ENCODE data around the gene OTUD7B. TPM values are rescaled to one million over a fixed set of nuclear protein-coding genes. Genes with fewer than 3 reads are reported as not detected.
"Not testable (repeated sequence)": the region's sequence is repeated elsewhere in the genome, so short reads cannot be mapped to it uniquely, and the experiment has no call there.

Gene OTUD7B
- total RNA-seq, 2 donors from 2014 or later, result 21.4 to 48.7 TPM

- no peak overlapping the region for H3K27ac Mint-ChIP-seq
- no peak for ATAC-seq (replicated peaks)
- H3K27me3 Mint-ChIP-seq, result no peaks in the 10 kb centered on the region
- H3K9me3 Mint-ChIP-seq, result no peaks in the 10 kb centered on the region
- H3K4me1 Mint-ChIP-seq, result peaks cover 5% of the 10 kb centered on the region
- no peak overlapping the region for H3K4me3 Mint-ChIP-seq
- H3K36me3 Mint-ChIP-seq (ENCODE audit: low read depth), result peaks cover 93% of the 10 kb centered on the region
Observed at GRCh38 chr1:149949911-149950310, 60.6 kb downstream of the OTUD7B start.

- Mint-ChIP-seq H3K27me3 (no peaks in the 10 kb centered on the region), H3K4me3 (no peak overlapping the region), H3K27ac (no peak overlapping the region), H3K36me3 (ENCODE audit: low read depth) (peaks cover 68% of the 10 kb centered on the region), H3K4me1 (peaks cover 7% of the 10 kb centered on the region), H3K9me3 (no peaks in the 10 kb centered on the region)
- ATAC-seq (replicated peaks), result no peak
Observed at GRCh38 chr1:149945206-149945605, 65.3 kb downstream of the OTUD7B start.

- Mint-ChIP-seq H3K9me3 (no peaks in the 10 kb centered on the region), H3K36me3 (ENCODE audit: low read depth) (peaks cover 45% of the 10 kb centered on the region), H3K27ac (peak overlapping the region; percentile 68), H3K27me3 (no peaks in the 10 kb centered on the region), H3K4me3 (no peak overlapping the region), H3K4me1 (peaks cover 18% of the 10 kb centered on the region)
- no peak for ATAC-seq (replicated peaks)
Observed at GRCh38 chr1:149942885-149943284, 67.6 kb downstream of the OTUD7B start.

GRCh38 chr1:149942207-149942606 is 68.3 kb downstream of the OTUD7B start:
- no peaks in the 10 kb centered on the region for H3K9me3 Mint-ChIP-seq
- peaks cover 25% of the 10 kb centered on the region for H3K4me1 Mint-ChIP-seq
- no peak overlapping the region for H3K4me3 Mint-ChIP-seq
- ATAC-seq (replicated peaks), result no peak
- no peak overlapping the region for H3K27ac Mint-ChIP-seq
- H3K36me3 Mint-ChIP-seq (ENCODE audit: low read depth), result peaks cover 38% of the 10 kb centered on the region
- H3K27me3 Mint-ChIP-seq, result no peaks in the 10 kb centered on the region

- H3K27ac Mint-ChIP-seq, result peak overlapping the region; percentile 14
- peaks cover 27% of the 10 kb centered on the region for H3K4me1 Mint-ChIP-seq
- H3K9me3 Mint-ChIP-seq, result no peaks in the 10 kb centered on the region
- H3K4me3 Mint-ChIP-seq, result no peak overlapping the region
- no peaks in the 10 kb centered on the region for H3K27me3 Mint-ChIP-seq
- no peak for ATAC-seq (replicated peaks)
- peaks cover 20% of the 10 kb centered on the region for H3K36me3 Mint-ChIP-seq (ENCODE audit: low read depth)
Observed at GRCh38 chr1:149940427-149940826, 70.1 kb downstream of the OTUD7B start.

- not testable (repeated sequence) for H3K36me3 Mint-ChIP-seq (ENCODE audit: low read depth); H3K27me3 Mint-ChIP-seq; ATAC-seq (replicated peaks); H3K9me3 Mint-ChIP-seq
- H3K4me3 Mint-ChIP-seq, result peak overlapping the region; percentile 55
- peaks cover 26% of the 10 kb centered on the region for H3K4me1 Mint-ChIP-seq
- H3K27ac Mint-ChIP-seq, result peak overlapping the region; percentile 48
Observed at GRCh38 chr1:149938668-149939003, 71.9 kb downstream of the OTUD7B start.

- Mint-ChIP-seq H3K36me3 (ENCODE audit: low read depth) (no peaks in the 10 kb centered on the region), H3K27me3 (no peaks in the 10 kb centered on the region), H3K4me3 (peak overlapping the region; percentile 58), H3K9me3 (no peaks in the 10 kb centered on the region), H3K27ac (peak overlapping the region; percentile 70), H3K4me1 (peaks cover 19% of the 10 kb centered on the region)
- ATAC-seq (replicated peaks), result peak; percentile 31
Observed at GRCh38 chr1:149937759-149938158, 72.8 kb downstream of the OTUD7B start.

- H3K9me3 Mint-ChIP-seq, result no peaks in the 10 kb centered on the region
- H3K36me3 Mint-ChIP-seq (ENCODE audit: low read depth), result no peaks in the 10 kb centered on the region
- peak overlapping the region; percentile 58 for H3K4me3 Mint-ChIP-seq
- peaks cover 19% of the 10 kb centered on the region for H3K4me1 Mint-ChIP-seq
- peak; percentile 19 for ATAC-seq (replicated peaks)
- peak overlapping the region; percentile 70 for H3K27ac Mint-ChIP-seq
- H3K27me3 Mint-ChIP-seq, result no peaks in the 10 kb centered on the region
Observed at GRCh38 chr1:149936992-149937705, 73.4 kb downstream of the OTUD7B start.

- Mint-ChIP-seq H3K4me3 (peak within 1 kb of the TSS; percentile 58), H3K9me3 (no peaks in the 10 kb centered on the region), H3K27ac (peak within 1 kb of the TSS; percentile 70), H3K4me1 (peaks cover 26% of the 10 kb centered on the region), H3K36me3 (ENCODE audit: low read depth) (no peaks in the 10 kb centered on the region), H3K27me3 (peaks cover 5% of the 10 kb centered on the region)
- no peak for ATAC-seq (replicated peaks)
Observed at GRCh38 chr1:149936170-149936991, 74.1 kb downstream of the OTUD7B start, which contains the start of gene MTMR11. TSS of gene MTMR11 (minus strand) at chr1:149936879. CDS start at chr1:149936647, 232 bp downstream.

GRCh38 chr1:149934356-149934755 is 76.2 kb downstream of the OTUD7B start:
- ATAC-seq (replicated peaks), result no peak
- peak overlapping the region; percentile 23 for H3K27ac Mint-ChIP-seq
- H3K9me3 Mint-ChIP-seq, result no peaks in the 10 kb centered on the region
- H3K27me3 Mint-ChIP-seq, result peaks cover 8% of the 10 kb centered on the region
- H3K4me1 Mint-ChIP-seq, result peaks cover 30% of the 10 kb centered on the region
- no peak overlapping the region for H3K4me3 Mint-ChIP-seq
- no peaks in the 10 kb centered on the region for H3K36me3 Mint-ChIP-seq (ENCODE audit: low read depth)

GRCh38 chr1:149933208-149933607 is 77.3 kb downstream of the OTUD7B start:
- H3K36me3 Mint-ChIP-seq (ENCODE audit: low read depth), result no peaks in the 10 kb centered on the region
- H3K27ac Mint-ChIP-seq, result peak overlapping the region; percentile 23
- H3K4me3 Mint-ChIP-seq, result no peak overlapping the region
- ATAC-seq (replicated peaks), result no peak
- no peaks in the 10 kb centered on the region for H3K9me3 Mint-ChIP-seq
- H3K4me1 Mint-ChIP-seq, result peaks cover 33% of the 10 kb centered on the region
- H3K27me3 Mint-ChIP-seq, result peaks cover 8% of the 10 kb centered on the region

GRCh38 chr1:149932474-149932873 is 78.1 kb downstream of the OTUD7B start:
- no peaks in the 10 kb centered on the region for H3K9me3 Mint-ChIP-seq
- no peak overlapping the region for H3K27ac Mint-ChIP-seq
- no peak overlapping the region for H3K4me3 Mint-ChIP-seq
- H3K27me3 Mint-ChIP-seq, result peaks cover 8% of the 10 kb centered on the region
- H3K36me3 Mint-ChIP-seq (ENCODE audit: low read depth), result peaks cover 5% of the 10 kb centered on the region
- H3K4me1 Mint-ChIP-seq, result peaks cover 28% of the 10 kb centered on the region
- no peak for ATAC-seq (replicated peaks)

GRCh38 chr1:149931212-149931790 is 79.2 kb downstream of the OTUD7B start:
- peak overlapping the region; percentile 44 for H3K4me3 Mint-ChIP-seq
- peaks cover 8% of the 10 kb centered on the region for H3K27me3 Mint-ChIP-seq
- peaks cover 23% of the 10 kb centered on the region for H3K4me1 Mint-ChIP-seq
- peak overlapping the region; percentile 71 for H3K27ac Mint-ChIP-seq
- H3K36me3 Mint-ChIP-seq (ENCODE audit: low read depth), result peaks cover 17% of the 10 kb centered on the region
- H3K9me3 Mint-ChIP-seq, result no peaks in the 10 kb centered on the region
- ATAC-seq (replicated peaks), result no peak

- no peak overlapping the region for H3K4me3 Mint-ChIP-seq
- peaks cover 31% of the 10 kb centered on the region for H3K4me1 Mint-ChIP-seq
Observed at GRCh38 chr1:149929856-149930255, 80.7 kb downstream of the OTUD7B start.

GRCh38 chr1:149928401-149928724 is 82.2 kb downstream of the OTUD7B start:
- Mint-ChIP-seq H3K27ac (peak overlapping the region; percentile 96), H3K9me3 (no peaks in the 10 kb centered on the region), H3K4me1 (peaks cover 41% of the 10 kb centered on the region), H3K36me3 (ENCODE audit: low read depth) (peaks cover 46% of the 10 kb centered on the region), H3K27me3 (peaks cover 8% of the 10 kb centered on the region), H3K4me3 (peak overlapping the region; percentile 99)
- ATAC-seq (replicated peaks), result no peak

More at GRCh38 chr1:149929856-149930255, 80.7 kb downstream of the OTUD7B start:
- Mint-ChIP-seq H3K27me3 (peaks cover 8% of the 10 kb centered on the region), H3K9me3 (no peaks in the 10 kb centered on the region), H3K36me3 (ENCODE audit: low read depth) (peaks cover 31% of the 10 kb centered on the region), H3K27ac (no peak overlapping the region)
- no peak for ATAC-seq (replicated peaks)

All from activated T-helper 17 cell treated with anti-CD3 and anti-CD28 coated beads, Interleukin-2, amount 50 U/mL, for 72 hours (primary cell).